ENCODE measurements around the gene PCDHA6. TPM values are rescaled to one million over a fixed set of nuclear protein-coding genes. Genes with fewer than 3 reads are reported as not detected.

PCDHA6 gene
- polyA plus RNA-seq, 1 of the 3 experiments (the other 2 are of a cell fraction) = 0.02 TPM

DNA sequence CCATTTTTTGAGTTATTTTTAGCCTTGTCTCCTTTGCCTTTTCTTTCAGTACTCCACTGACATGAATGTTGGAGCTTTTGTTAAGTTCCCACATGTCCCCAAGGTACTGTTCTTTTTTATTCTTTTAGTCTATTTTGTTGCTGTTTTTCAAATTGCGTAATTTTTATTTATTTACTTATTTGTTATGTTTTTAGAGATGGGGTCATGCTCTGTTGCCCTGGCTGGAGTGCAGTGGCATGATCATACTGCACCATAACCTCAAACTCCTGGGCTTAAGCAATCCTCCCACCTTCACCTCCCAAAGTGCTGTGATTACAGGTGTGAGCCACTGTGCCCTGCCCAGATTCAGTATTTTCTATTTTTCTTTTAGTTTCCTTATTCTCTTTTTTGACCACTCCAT, 47.2 kb upstream of the PCDHA6 start:
- Histone ChIP-seq H3K27me3 (ENCODE audit: insufficient read depth) (no peaks in the 10 kb centered on the region), H2AFZ (ENCODE audit: low read depth) (no peak overlapping the region), H3F3A (replicated peaks; ENCODE audit: insufficient read depth) (no peaks in the 10 kb centered on the region), H3K27ac (ENCODE audit: low read depth in 2 of 2, low read length in 1 of 2) (no peak overlapping the region), H3K4me3 (ENCODE audit: low read depth in 2 of 2, low read length in 1 of 2) (no peak overlapping the region), H3K79me2 (ENCODE audit: insufficient read depth) (no peaks in the 10 kb centered on the region), H3K4me2 (no peak overlapping the region), H3K9me3 (peaks cover 8% of the 10 kb centered on the region; the same call in 1 of the 2 replicates), H3K9ac (no peak overlapping the region), H3K36me3 (replicated peaks in 1 of 2; ENCODE audit: control insufficient read depth in 1 of 2, insufficient read depth in 2 of 2, low read length in 1 of 2) (no peaks in the 10 kb centered on the region), H4K20me1 (ENCODE audit: insufficient read depth) (no peaks in the 10 kb centered on the region), H3K4me1 (ENCODE audit: control insufficient read depth in 1 of 2, insufficient read depth in 2 of 2, low read depth in 1 of 2, low read length in 1 of 2) (no peaks in the 10 kb centered on the region), H3K9me2 (no peaks in the 10 kb centered on the region)
- ChIA-PET CTCF (no interaction called here), POLR2A (no interaction called here)
- no peak for DNase-seq
- 0% methylated on average over 1 of the region's 1 CpG for WGBS (ENCODE audit: low lambda C conversion rate)
- TF ChIP-seq USF1 (IDR thresholded peaks at IDR 0.05; ENCODE audit: borderline replicate concordance, low read depth) (no peak), MXI1 (IDR thresholded peaks at IDR 0.05; ENCODE audit: low read depth, low read length) (no peak), MAX (IDR thresholded peaks at IDR 0.05; ENCODE audit: low read depth) (no peak), NRF1 (IDR thresholded peaks at IDR 0.05; ENCODE audit: low read depth, low read length) (no peak), CTCF (IDR thresholded peaks at IDR 0.05) (no peak), RFX5 (IDR thresholded peaks at IDR 0.05; ENCODE audit: low read length) (no peak), MEF2A (IDR thresholded peaks at IDR 0.05; ENCODE audit: borderline replicate concordance, low read depth) (no peak), GATA2 (CRISPR knock-in tag; IDR thresholded peaks at IDR 0.05) (no peak), YY1 (IDR thresholded peaks at IDR 0.05; ENCODE audit: low read depth) (no peak), FOSL2 (IDR thresholded peaks at IDR 0.05; ENCODE audit: borderline replicate concordance, low read depth) (no peak), POLR2AphosphoS5 (IDR thresholded peaks at IDR 0.05; ENCODE audit: low read depth, low read length) (no peak), FOXM1 (IDR thresholded peaks at IDR 0.05; ENCODE audit: low read depth) (no peak), SMC3 (IDR thresholded peaks at IDR 0.05; ENCODE audit: low read depth, low read length) (no peak), RCOR1 (IDR thresholded peaks at IDR 0.05; ENCODE audit: low read length) (no peak)
- TF ChIP-seq, protein P1, sequence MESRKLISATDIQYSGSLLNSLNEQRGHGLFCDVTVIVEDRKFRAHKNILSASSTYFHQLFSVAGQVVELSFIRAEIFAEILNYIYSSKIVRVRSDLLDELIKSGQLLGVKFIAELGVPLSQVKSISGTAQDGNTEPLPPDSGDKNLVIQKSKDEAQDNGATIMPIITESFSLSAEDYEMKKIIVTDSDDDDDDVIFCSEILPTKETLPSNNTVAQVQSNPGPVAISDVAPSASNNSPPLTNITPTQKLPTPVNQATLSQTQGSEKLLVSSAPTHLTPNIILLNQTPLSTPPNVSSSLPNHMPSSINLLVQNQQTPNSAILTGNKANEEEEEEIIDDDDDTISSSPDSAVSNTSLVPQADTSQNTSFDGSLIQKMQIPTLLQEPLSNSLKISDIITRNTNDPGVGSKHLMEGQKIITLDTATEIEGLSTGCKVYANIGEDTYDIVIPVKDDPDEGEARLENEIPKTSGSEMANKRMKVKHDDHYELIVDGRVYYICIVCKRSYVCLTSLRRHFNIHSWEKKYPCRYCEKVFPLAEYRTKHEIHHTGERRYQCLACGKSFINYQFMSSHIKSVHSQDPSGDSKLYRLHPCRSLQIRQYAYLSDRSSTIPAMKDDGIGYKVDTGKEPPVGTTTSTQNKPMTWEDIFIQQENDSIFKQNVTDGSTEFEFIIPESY (IDR thresholded peaks at IDR 0.05; ENCODE audit: borderline replicate concordance, low read depth) = no peak
- TF ChIP-seq, protein P2, sequence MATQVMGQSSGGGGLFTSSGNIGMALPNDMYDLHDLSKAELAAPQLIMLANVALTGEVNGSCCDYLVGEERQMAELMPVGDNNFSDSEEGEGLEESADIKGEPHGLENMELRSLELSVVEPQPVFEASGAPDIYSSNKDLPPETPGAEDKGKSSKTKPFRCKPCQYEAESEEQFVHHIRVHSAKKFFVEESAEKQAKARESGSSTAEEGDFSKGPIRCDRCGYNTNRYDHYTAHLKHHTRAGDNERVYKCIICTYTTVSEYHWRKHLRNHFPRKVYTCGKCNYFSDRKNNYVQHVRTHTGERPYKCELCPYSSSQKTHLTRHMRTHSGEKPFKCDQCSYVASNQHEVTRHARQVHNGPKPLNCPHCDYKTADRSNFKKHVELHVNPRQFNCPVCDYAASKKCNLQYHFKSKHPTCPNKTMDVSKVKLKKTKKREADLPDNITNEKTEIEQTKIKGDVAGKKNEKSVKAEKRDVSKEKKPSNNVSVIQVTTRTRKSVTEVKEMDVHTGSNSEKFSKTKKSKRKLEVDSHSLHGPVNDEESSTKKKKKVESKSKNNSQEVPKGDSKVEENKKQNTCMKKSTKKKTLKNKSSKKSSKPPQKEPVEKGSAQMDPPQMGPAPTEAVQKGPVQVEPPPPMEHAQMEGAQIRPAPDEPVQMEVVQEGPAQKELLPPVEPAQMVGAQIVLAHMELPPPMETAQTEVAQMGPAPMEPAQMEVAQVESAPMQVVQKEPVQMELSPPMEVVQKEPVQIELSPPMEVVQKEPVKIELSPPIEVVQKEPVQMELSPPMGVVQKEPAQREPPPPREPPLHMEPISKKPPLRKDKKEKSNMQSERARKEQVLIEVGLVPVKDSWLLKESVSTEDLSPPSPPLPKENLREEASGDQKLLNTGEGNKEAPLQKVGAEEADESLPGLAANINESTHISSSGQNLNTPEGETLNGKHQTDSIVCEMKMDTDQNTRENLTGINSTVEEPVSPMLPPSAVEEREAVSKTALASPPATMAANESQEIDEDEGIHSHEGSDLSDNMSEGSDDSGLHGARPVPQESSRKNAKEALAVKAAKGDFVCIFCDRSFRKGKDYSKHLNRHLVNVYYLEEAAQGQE (IDR thresholded peaks at IDR 0.05; ENCODE audit: low read depth, low read length) = no peak
